Measurements from ENCODE around the gene NRAS.

Gene NRAS

GRCh38 chr1:114716304-114717170 is at the start of gene NRAS:
Gene NRAS, minus strand, starts transcription at chr1:114716771. Its CDS starts 611 bp downstream, at chr1:114716160.
- peak; percentile 92 for DNase-seq (ENCODE audit: low spot score)
- ChIA-PET POLR2A (ENCODE audit: low non-redundant PET) (interaction anchor here (0.6 kb wide), 1 partner anchor 1235 kb away, joined by 4 read pairs; no protein-coding TSS in a partner anchor), CTCF (interaction anchor here (0.6 to 0.7 kb wide), 2 partner anchors 40 to 953 kb away, joined by 3 to 5 read pairs; no protein-coding TSS in a partner anchor)
- no peak for TF ChIP-seq CTCF (conservative IDR thresholded peaks at IDR 0.05; ENCODE audit: low read depth)
- H3K27ac ChIP-seq = peak within 1 kb of the TSS; percentile 81

GRCh38 chr1:114764689-114765088 is 48.1 kb upstream of the NRAS start:
- no peak for TF ChIP-seq CTCF (conservative IDR thresholded peaks at IDR 0.05; ENCODE audit: low read depth)
- H3K27ac ChIP-seq = no peak overlapping the region
- CTCF ChIA-PET = interaction anchor here (1.2 kb wide), 1 partner anchor 54 kb away, joined by 3 read pairs; no protein-coding TSS in a partner anchor
- POLR2A ChIA-PET (ENCODE audit: low non-redundant PET) = no interaction called here
- no peak for DNase-seq (ENCODE audit: low spot score)

GRCh38 chr1:114758256-114758832 is 41.8 kb upstream of the NRAS start:
- POLR2A ChIA-PET (ENCODE audit: low non-redundant PET) = interaction anchor here (0.8 kb wide), 1 partner anchor 64 kb away, joined by 5 read pairs; no protein-coding TSS in a partner anchor
- CTCF ChIA-PET = no interaction called here
- peak; percentile 25 for DNase-seq (ENCODE audit: low spot score)
- no peak for TF ChIP-seq CTCF (conservative IDR thresholded peaks at IDR 0.05; ENCODE audit: low read depth)
- H3K27ac ChIP-seq = peak overlapping the region; percentile 91

GRCh38 chr1:114757455-114758255 is 41.1 kb upstream of the NRAS start, which contains the start of gene CSDE1:
Gene CSDE1, minus strand, starts transcription at chr1:114757984. Its CDS starts 18,094 bp downstream, at chr1:114739890.
- peak within 1 kb of the TSS; percentile 91 for H3K27ac ChIP-seq
- peak; percentile 58 for TF ChIP-seq CTCF (conservative IDR thresholded peaks at IDR 0.05; ENCODE audit: low read depth)
- ChIA-PET CTCF (no interaction called here), POLR2A (ENCODE audit: low non-redundant PET) (interaction anchor here (0.7 to 1.0 kb wide), 3 partner anchors 38 to 64 kb away, joined by 3 to 5 read pairs (median 4); no protein-coding TSS in a partner anchor)
- peak; percentile 95 for DNase-seq (ENCODE audit: low spot score)

- peak; percentile 62 for DNase-seq (ENCODE audit: low spot score)
- POLR2A ChIA-PET (ENCODE audit: low non-redundant PET) = interaction anchor here (1.0 kb wide), 1 partner anchor 42 kb away, joined by 4 read pairs; no protein-coding TSS in a partner anchor
- CTCF ChIA-PET = no interaction called here
- no peak for TF ChIP-seq CTCF (conservative IDR thresholded peaks at IDR 0.05; ENCODE audit: low read depth)
- H3K27ac ChIP-seq = peak overlapping the region; percentile 91
Measured at GRCh38 chr1:114756949-114757454, 40.4 kb upstream of the NRAS start.
